ENCODE data around the gene CFL1.
A peak's percentile ranks its signal among the peaks of the same experiment; 100 is the strongest.
"Not testable (repeated sequence)": the region's sequence is repeated elsewhere in the genome, so short reads cannot be mapped to it uniquely, and the experiment has no call there.

The CFL1 gene

GRCh38 chr11:65859095-65859811 is 1.3 kb upstream of the CFL1 start:
- peak; percentile 93 to 98 for DNase-seq (ENCODE audit: low read depth in 2 of 2)

GRCh38 chr11:65858681-65859087 is 704 bp upstream of the CFL1 start:
- no peak for DNase-seq (ENCODE audit: low read depth in 2 of 2)

- DNase-seq (ENCODE audit: low read depth in 2 of 2) = peak in 1 of 2 donors; percentile 58
Measured at GRCh38 chr11:65857500-65857852, 504 bp downstream of the CFL1 start.

GRCh38 chr11:65856689-65857499 is 1.1 kb downstream of the CFL1 start:
- peak; percentile 72 to 73 for DNase-seq (ENCODE audit: low read depth in 2 of 2)

GRCh38 chr11:65855927-65856363 is 2.0 kb downstream of the CFL1 start:
- no peak for DNase-seq (ENCODE audit: low read depth in 2 of 2)

GRCh38 chr11:65854852-65855837 is 2.8 kb downstream of the CFL1 start:
- DNase-seq (ENCODE audit: low read depth in 2 of 2) = no peak

- DNase-seq (ENCODE audit: low read depth in 2 of 2) = no peak
Measured at GRCh38 chr11:65854161-65854592, 3.8 kb downstream of the CFL1 start.

- DNase-seq (ENCODE audit: low read depth in 2 of 2) = no peak
Measured at GRCh38 chr11:65853246-65853979, 4.6 kb downstream of the CFL1 start.

- DNase-seq (ENCODE audit: low read depth in 2 of 2) = no peak
Measured at GRCh38 chr11:65852508-65853245, 5.3 kb downstream of the CFL1 start.

GRCh38 chr11:65851811-65852507 is 6.0 kb downstream of the CFL1 start:
- no peak for DNase-seq (ENCODE audit: low read depth in 2 of 2)

- DNase-seq (ENCODE audit: low read depth in 2 of 2) = no peak
Measured at GRCh38 chr11:65851083-65851579, 6.8 kb downstream of the CFL1 start.

- no peak for DNase-seq (ENCODE audit: low read depth in 2 of 2)
Measured at GRCh38 chr11:65850217-65851082, 7.5 kb downstream of the CFL1 start.

- DNase-seq (ENCODE audit: low read depth in 2 of 2) = no peak
Measured at GRCh38 chr11:65849771-65850216, 8.2 kb downstream of the CFL1 start.

- no peak for DNase-seq (ENCODE audit: low read depth in 2 of 2)
Measured at GRCh38 chr11:65849366-65849765, 8.6 kb downstream of the CFL1 start.

GRCh38 chr11:65848693-65849092 is 9.3 kb downstream of the CFL1 start:
- DNase-seq (ENCODE audit: low read depth in 2 of 2) = not testable (repeated sequence)

- DNase-seq (ENCODE audit: low read depth in 2 of 2) = no peak
Measured at GRCh38 chr11:65847746-65848145, 10.2 kb downstream of the CFL1 start.

GRCh38 chr11:65844231-65844872 is 13.6 kb downstream of the CFL1 start:
- DNase-seq (ENCODE audit: low read depth in 2 of 2) = no peak

GRCh38 chr11:65843811-65844210 is 14.2 kb downstream of the CFL1 start:
- no peak for DNase-seq (ENCODE audit: low read depth in 2 of 2)
